GM19035 (cell line): Measurements from ENCODE around the gene SCN3A.

Experiments used
- ATAC-seq: cut with Tn5 transposase; IDR thresholded peaks from one replicate; pipeline ENCODE4 v1.9.1; 2021; ENCODE audit not compliant: unreplicated experiment

SCN3A gene

DNA sequence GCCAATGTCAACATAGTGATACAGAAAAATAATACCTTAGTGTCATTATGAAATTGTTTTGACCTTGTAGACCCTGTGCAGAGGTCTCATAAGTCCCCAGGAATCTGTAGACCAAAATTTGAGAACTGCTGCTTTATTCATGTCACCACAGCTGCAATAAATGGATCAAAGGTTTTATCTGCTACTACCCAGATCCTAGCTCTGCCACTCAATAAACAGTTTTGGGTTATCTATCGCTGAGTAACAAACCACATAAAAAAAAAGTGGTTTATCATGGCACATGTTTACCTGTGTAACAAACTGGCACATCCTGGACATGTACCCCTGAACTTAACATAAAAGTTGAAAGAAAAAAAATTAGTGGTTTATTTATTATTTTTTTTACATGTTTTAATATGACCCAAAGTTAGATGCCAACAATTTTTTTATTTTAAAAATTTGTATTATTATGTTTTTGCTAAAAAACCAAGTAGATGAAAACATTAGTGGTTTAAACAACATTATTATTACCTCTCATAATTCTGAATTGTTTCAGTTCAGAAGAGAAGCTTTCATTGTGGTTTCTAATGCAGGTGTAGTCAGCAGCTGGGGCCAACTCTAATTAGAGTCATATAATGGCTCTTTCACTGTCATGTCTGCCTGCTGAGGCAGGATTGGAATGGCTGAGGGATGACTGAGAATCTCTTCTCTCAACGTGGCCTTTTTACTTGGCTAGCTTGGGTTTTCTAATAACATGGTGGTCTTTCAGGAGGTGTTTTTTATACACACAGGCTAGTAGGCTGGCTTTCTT is 145.2 kb downstream of the SCN3A start:
- no peak for ATAC-seq

GRCh38 chr2:165057931-165058330 is 145.9 kb downstream of the SCN3A start:
- ATAC-seq: no peak

DNA sequence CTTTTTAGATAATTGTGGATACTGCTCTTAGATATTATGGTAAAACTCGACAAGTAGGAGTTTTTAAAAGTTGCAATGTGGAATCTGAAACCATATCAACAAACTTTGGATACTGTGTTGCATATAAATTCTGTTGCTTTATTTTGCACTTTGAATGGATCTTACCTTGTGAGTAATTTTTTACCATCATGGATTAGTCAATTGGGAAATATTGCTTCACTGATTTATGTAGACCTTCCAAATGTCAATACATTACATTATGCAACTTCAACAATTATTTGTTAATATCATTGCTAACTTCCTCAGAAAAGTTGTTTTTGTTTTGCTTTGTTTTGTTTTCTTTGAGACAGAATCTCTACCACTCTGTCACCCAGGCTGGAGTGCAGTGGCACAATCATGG is 146.5 kb downstream of the SCN3A start:
- no peak for ATAC-seq

- no peak for ATAC-seq
Measured at GRCh38 chr2:165056564-165056963, 147.3 kb downstream of the SCN3A start.

DNA sequence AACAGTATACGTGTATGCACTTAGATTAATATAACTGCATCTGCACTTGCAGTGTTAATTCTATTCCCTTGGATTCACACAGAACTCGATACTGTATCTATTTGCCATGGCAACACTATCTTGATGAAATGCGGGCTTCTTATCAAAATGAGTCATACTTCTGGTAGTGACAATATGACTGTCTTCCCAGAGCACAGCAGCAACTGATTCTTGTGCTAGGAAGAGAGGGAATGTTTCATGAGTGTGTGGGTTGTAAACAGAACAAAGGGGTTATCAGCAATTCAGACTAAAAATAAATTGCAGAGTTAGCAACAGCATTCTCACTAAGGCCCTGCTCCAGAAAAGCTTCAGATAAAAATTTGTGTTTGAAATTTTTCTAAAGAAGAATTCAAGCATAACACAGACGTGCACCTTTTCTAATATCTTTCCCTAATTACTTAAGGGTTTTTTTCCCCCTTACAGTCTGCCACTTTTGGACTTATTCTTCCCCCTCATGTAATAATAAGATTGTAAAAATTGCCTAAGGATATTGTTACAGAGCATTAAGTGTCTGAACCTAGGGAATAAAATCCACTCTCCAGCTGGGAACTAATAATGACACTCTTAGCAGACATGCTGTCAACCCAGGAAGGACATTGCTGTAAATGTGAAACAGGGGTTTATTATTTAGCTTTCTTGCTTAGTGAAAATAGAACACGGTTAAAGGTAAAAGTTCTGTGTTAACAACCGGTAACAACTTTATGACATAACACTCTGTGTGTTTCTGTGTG is 148.6 kb downstream of the SCN3A start:
- ATAC-seq: no peak

GRCh38 chr2:165054652-165055051 is 149.2 kb downstream of the SCN3A start:
- no peak for ATAC-seq

GRCh38 chr2:165044505-165045303 is 159.1 kb downstream of the SCN3A start:
- no peak for ATAC-seq
